Retinal pigment epithelial cell (primary cell): ENCODE data around the gene DUSP15.

ENCODE experiments used
- DNase-seq: peaks from one replicate; pipeline ENCODE4 v3.0.0-alpha.2; 2010; ENCODE audit warnings: low read depth
- H3K4me3 ChIP-seq: 2 replicates; pipeline ENCODE4 v1.5.1; 2011; ENCODE audit warnings: mild to moderate bottlenecking, low read length, control low read depth, moderate library complexity
- CTCF ChIP-seq: conservative IDR thresholded peaks from 2 replicates; pipeline ENCODE4 v1.5.1; 2011; ENCODE audit warnings: low read depth, low read length, control low read depth, inconsistent platforms

DUSP15 gene

GRCh38 chr20:31836853-31837608 lies 33.3 kb downstream of the DUSP15 start:
- no peak overlapping the region for H3K4me3 ChIP-seq
- DNase-seq = no peak
- TF ChIP-seq CTCF = no peak

- TF ChIP-seq CTCF = no peak
- DNase-seq = peak; percentile 75
- H3K4me3 ChIP-seq = no peak overlapping the region
These were observed 34.1 kb downstream of the DUSP15 start for GRCh38 chr20:31835977-31836852.

GRCh38 chr20:31835554-31835953 lies 34.8 kb downstream of the DUSP15 start:
- H3K4me3 ChIP-seq = no peak overlapping the region
- TF ChIP-seq CTCF = no peak
- DNase-seq = no peak

- TF ChIP-seq CTCF = no peak
- no peak for DNase-seq
These were observed 36.3 kb downstream of the DUSP15 start for GRCh38 chr20:31833931-31834521.

GRCh38 chr20:31833130-31833930 lies 37.0 kb downstream of the DUSP15 start:
- no peak for DNase-seq
- TF ChIP-seq CTCF = peak; percentile 87
- no peak overlapping the region for H3K4me3 ChIP-seq

More at GRCh38 chr20:31833931-31834521, 36.3 kb downstream of the DUSP15 start:
- H3K4me3 ChIP-seq = no peak overlapping the region

- no peak for TF ChIP-seq CTCF
- no peak overlapping the region for H3K4me3 ChIP-seq
- DNase-seq = no peak
These were observed 38.5 kb downstream of the DUSP15 start for GRCh38 chr20:31831771-31832306.
